ENCODE data around the gene TMPRSS11A.

Gene TMPRSS11A

GRCh38 chr4:67939195-67939594 is 24.1 kb downstream of the TMPRSS11A start:
- H3K27me3 ChIP-seq: no peaks in the 10 kb centered on the region
- intact Hi-C loops (cut with DNase I; ENCODE audit: low total_unique reads): no loop called here
- H3K9me3 ChIP-seq: no peaks in the 10 kb centered on the region
- H3K27ac ChIP-seq: no peak overlapping the region
- H3K4me1 ChIP-seq: no peaks in the 10 kb centered on the region
- no peak for TF ChIP-seq CTCF (IDR thresholded peaks at IDR 0.05)
- H3K36me3 ChIP-seq: no peaks in the 10 kb centered on the region
- H3K4me3 ChIP-seq: no peak overlapping the region
- no peak for DNase-seq

GRCh38 chr4:67935888-67936287 is 27.4 kb downstream of the TMPRSS11A start:
- intact Hi-C loops (cut with DNase I; ENCODE audit: low total_unique reads): no loop called here
- Histone ChIP-seq H3K27ac (no peak overlapping the region), H3K36me3 (no peaks in the 10 kb centered on the region), H3K9me3 (no peaks in the 10 kb centered on the region), H3K4me3 (no peak overlapping the region), H3K4me1 (no peaks in the 10 kb centered on the region), H3K27me3 (no peaks in the 10 kb centered on the region)
- DNase-seq: no peak
- TF ChIP-seq CTCF (IDR thresholded peaks at IDR 0.05): no peak

- no peak overlapping the region for H3K4me3 ChIP-seq
Observed at GRCh38 chr4:67934628-67935027, 28.7 kb downstream of the TMPRSS11A start.

GRCh38 chr4:67933755-67934154 is 29.5 kb downstream of the TMPRSS11A start:
- H3K36me3 ChIP-seq: no peaks in the 10 kb centered on the region
- no peaks in the 10 kb centered on the region for H3K4me1 ChIP-seq
- H3K27ac ChIP-seq: no peak overlapping the region
- no peak overlapping the region for H3K4me3 ChIP-seq
- no peak for TF ChIP-seq CTCF (IDR thresholded peaks at IDR 0.05)
- intact Hi-C loops (cut with DNase I; ENCODE audit: low total_unique reads): no loop called here
- H3K27me3 ChIP-seq: no peaks in the 10 kb centered on the region
- DNase-seq: no peak
- H3K9me3 ChIP-seq: no peaks in the 10 kb centered on the region

More at GRCh38 chr4:67934628-67935027, 28.7 kb downstream of the TMPRSS11A start:
- Histone ChIP-seq H3K27ac (no peak overlapping the region), H3K27me3 (no peaks in the 10 kb centered on the region), H3K36me3 (no peaks in the 10 kb centered on the region), H3K9me3 (no peaks in the 10 kb centered on the region), H3K4me1 (no peaks in the 10 kb centered on the region)
- no peak for DNase-seq
- intact Hi-C loops (cut with DNase I; ENCODE audit: low total_unique reads): no loop called here
- no peak for TF ChIP-seq CTCF (IDR thresholded peaks at IDR 0.05)

- DNase-seq: no peak
- Histone ChIP-seq H3K36me3 (no peaks in the 10 kb centered on the region), H3K4me1 (no peaks in the 10 kb centered on the region), H3K27ac (no peak overlapping the region), H3K27me3 (no peaks in the 10 kb centered on the region), H3K9me3 (no peaks in the 10 kb centered on the region), H3K4me3 (no peak overlapping the region)
- intact Hi-C loops (cut with DNase I; ENCODE audit: low total_unique reads): no loop called here
- no peak for TF ChIP-seq CTCF (IDR thresholded peaks at IDR 0.05)
Observed at GRCh38 chr4:67933038-67933437, 30.3 kb downstream of the TMPRSS11A start.

GRCh38 chr4:67931256-67931655 is 32.0 kb downstream of the TMPRSS11A start:
- Histone ChIP-seq H3K4me3 (no peak overlapping the region), H3K27ac (no peak overlapping the region), H3K4me1 (no peaks in the 10 kb centered on the region), H3K9me3 (no peaks in the 10 kb centered on the region), H3K27me3 (no peaks in the 10 kb centered on the region), H3K36me3 (no peaks in the 10 kb centered on the region)
- intact Hi-C loops (cut with DNase I; ENCODE audit: low total_unique reads): no loop called here
- no peak for TF ChIP-seq CTCF (IDR thresholded peaks at IDR 0.05)
- DNase-seq: no peak
